Testis (tissue), 3 donors: ENCODE data around the gene DCN. TPM values are rescaled to one million over a fixed set of nuclear protein-coding genes. Genes with fewer than 3 reads are reported as not detected.

Experiments
- DNase-seq: peaks from one replicate; pipeline ENCODE4 v3.0.0-alpha.2; 2019
- H3K27ac ChIP-seq, 2 donors: fragments of 200-600 bp; sonication (generic); one replicate each; pipeline ENCODE4 v1.5.1; 2019
- H3K27me3 ChIP-seq: fragments of 200-600 bp; sonication (generic); one replicate; pipeline ENCODE4 v1.5.1; 2019
- H3K36me3 ChIP-seq: fragments of 200-600 bp; sonication (generic); one replicate; pipeline ENCODE4 v1.5.1; 2017; ENCODE audit warnings: low read depth; ENCODE audit errors: missing control alignments
- H3K4me1 ChIP-seq: fragments of 200-600 bp; sonication (generic); one replicate; pipeline ENCODE4 v1.5.1; 2019
- H3K4me3 ChIP-seq, 2 donors: fragments of 200-600 bp; sonication (generic); one replicate each; pipeline ENCODE4 v1.5.1; 2017 to 2019
- H3K9me3 ChIP-seq: fragments of 200-600 bp; sonication (generic); one replicate; pipeline ENCODE4 v1.5.1; 2017
- CTCF ChIP-seq, 3 experiments: fragments of 450-650 bp in 2 of 3; fragments of 200-600 bp in 1 of 3; sonication (generic) in 1 of 3; IDR thresholded peaks; one replicate each; pipeline ENCODE4 v1.5.1; 2016 to 2019; ENCODE audit warnings: antibody characterized with exemption in 3 of 3, mild to moderate bottlenecking in 2 of 3, moderate library complexity in 1 of 3
- POLR2A ChIP-seq: fragments of 450-650 bp; IDR thresholded peaks from one replicate; pipeline ENCODE4 v1.6.1; 2017; ENCODE audit warnings: antibody characterized with exemption, mild to moderate bottlenecking, moderate library complexity
- WGBS, 2 donors: methylation state at CpG; one replicate each; pipeline ENCODE4 v1.1.5; 2018; 5-methylcytosine and 5-hydroxymethylcytosine counted together
- intact Hi-C: fragments of 100-400 bp; cut with DNase I; formaldehyde crosslinking; loops from one replicate; pipeline ENCODE4 v1.15.1; 2023; ENCODE audit warnings: low total_unique reads
- polyA plus RNA-seq: library from polyadenylated mRNA; stranded (reverse); fragments of 350-450 nt; fragmentation: Illumina TruSeq; extraction: RNeasy Lipid Tissue Mini Kit (QIAGEN cat#74804); gene quantifications from one replicate; pipeline ENCODE4 v1.2.3, GENCODE V29; 2014; ENCODE audit warnings: low read depth, low replicate concordance; ENCODE audit not compliant: insufficient read depth
- total RNA-seq, 2 donors: library from RNA; depleted of rRNA; stranded (reverse); fragments of >200 nt; gene quantifications; one replicate each; pipeline ENCODE4 v1.2.3, GENCODE V29; 2016

DCN gene
- total and polyA plus RNA-seq, 3 donors from 2014 or later, result 144 to 1,453 (median 329) TPM

- H3K27ac ChIP-seq, result no peak overlapping the region
- intact Hi-C loops, result no loop called here
- no peaks in the 10 kb centered on the region for H3K4me1 ChIP-seq
- no peaks in the 10 kb centered on the region for H3K27me3 ChIP-seq
- 67 to 75% methylated on average over 5 of the region's 5 CpGs for WGBS, 2 donors
- no peak for DNase-seq
- H3K4me3 ChIP-seq, result peak overlapping the region in 1 of 2 donors; percentile 20
- TF ChIP-seq POLR2A (no peak), CTCF (IDR thresholded peaks at IDR 0.05) (no peak)
- H3K36me3 ChIP-seq, result no peaks in the 10 kb centered on the region
- H3K9me3 ChIP-seq, result no peaks in the 10 kb centered on the region
Observed at GRCh38 chr12:91123236-91123916, 59.2 kb downstream of the DCN start.

DNA sequence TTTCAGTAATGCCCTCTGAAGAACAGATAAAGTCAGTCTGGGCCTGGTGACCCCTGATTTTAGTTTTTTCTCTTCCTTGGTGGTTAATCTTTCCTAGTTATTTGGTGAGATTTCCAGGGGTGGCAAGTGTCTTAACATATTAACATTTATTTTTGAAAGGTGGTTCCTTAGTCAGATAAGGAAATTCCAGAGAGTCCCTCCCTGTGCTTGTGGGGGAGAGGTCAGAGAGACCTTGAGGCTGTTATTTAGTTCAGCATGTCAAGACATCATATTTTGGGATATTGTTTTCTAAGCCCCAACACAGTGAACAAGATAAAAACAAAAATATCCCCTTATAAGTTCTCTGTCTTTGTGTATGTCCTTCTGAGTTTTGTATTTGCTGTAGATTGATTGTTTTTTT is 61.8 kb downstream of the DCN start:
- Histone ChIP-seq H3K4me3 (no peak overlapping the region), H3K27ac (no peak overlapping the region), H3K36me3 (no peaks in the 10 kb centered on the region), H3K4me1 (no peaks in the 10 kb centered on the region), H3K27me3 (no peaks in the 10 kb centered on the region), H3K9me3 (no peaks in the 10 kb centered on the region)
- no peak for TF ChIP-seq POLR2A
- no peak for TF ChIP-seq CTCF (IDR thresholded peaks at IDR 0.05)
- intact Hi-C loops, result no loop called here
- DNase-seq, result no peak

DNA sequence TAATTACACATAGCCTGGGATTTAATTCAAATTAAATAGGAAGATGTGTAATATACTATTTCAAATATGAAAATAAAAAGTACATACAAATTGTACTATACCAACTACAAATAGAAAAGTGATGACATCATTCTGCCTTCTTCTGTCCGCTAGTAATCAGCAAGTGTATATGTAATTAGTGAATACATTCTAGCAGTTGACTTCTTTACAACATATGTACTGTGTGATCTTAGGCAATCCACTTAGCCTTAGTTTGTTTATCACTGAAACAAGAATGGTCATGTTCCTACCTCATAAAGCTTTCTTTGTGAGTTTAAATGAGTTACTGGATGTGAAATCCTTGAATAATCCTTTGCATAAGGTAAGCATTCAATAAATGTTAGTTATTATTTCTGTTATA is 63.5 kb downstream of the DCN start:
- Histone ChIP-seq H3K4me3 (no peak overlapping the region), H3K9me3 (no peaks in the 10 kb centered on the region), H3K27ac (no peak overlapping the region), H3K27me3 (no peaks in the 10 kb centered on the region), H3K36me3 (no peaks in the 10 kb centered on the region), H3K4me1 (no peaks in the 10 kb centered on the region)
- WGBS, 2 donors, result 90 to 97% methylated on average over 1 of the region's 1 CpG
- intact Hi-C loops, result no loop called here
- no peak for DNase-seq
- TF ChIP-seq CTCF (IDR thresholded peaks at IDR 0.05) (no peak), POLR2A (no peak)

DNA sequence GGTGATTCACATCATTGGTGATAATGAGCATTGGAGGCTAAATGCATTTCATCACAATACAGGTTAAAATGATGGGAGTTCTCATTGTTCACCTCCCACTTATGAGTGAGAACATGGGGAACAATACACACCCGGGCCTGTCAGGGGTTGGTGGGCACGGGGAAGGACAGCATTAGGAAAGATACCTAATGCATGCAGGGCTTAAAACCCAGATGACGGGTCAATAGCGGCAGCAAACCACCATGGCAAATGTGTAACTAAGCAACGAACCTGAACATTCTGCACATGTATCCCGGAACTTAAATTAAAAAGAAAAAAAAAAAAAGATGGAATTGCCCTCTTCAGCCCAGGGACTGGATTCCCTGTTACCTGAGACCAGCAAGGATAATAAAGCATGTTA is 69.0 kb downstream of the DCN start:
- Histone ChIP-seq H3K36me3 (no peaks in the 10 kb centered on the region), H3K4me3 (no peak overlapping the region), H3K27me3 (no peaks in the 10 kb centered on the region), H3K27ac (no peak overlapping the region), H3K4me1 (no peaks in the 10 kb centered on the region), H3K9me3 (no peaks in the 10 kb centered on the region)
- WGBS, 2 donors, result 79 to 86% methylated on average over 6 of the region's 6 CpGs
- no peak for DNase-seq
- TF ChIP-seq CTCF (IDR thresholded peaks at IDR 0.05) (no peak), POLR2A (no peak)
- intact Hi-C loops, result no loop called here
